Measurements from ENCODE around the gene ASCL1. TPM values are rescaled to one million over a fixed set of nuclear protein-coding genes. Genes with fewer than 3 reads are reported as not detected.
A peak's percentile ranks its signal among the peaks of the same experiment; 100 is the strongest.

Gene ASCL1
- total RNA-seq, 1 experiment from 2014 or later, result 0.07 TPM

DNA sequence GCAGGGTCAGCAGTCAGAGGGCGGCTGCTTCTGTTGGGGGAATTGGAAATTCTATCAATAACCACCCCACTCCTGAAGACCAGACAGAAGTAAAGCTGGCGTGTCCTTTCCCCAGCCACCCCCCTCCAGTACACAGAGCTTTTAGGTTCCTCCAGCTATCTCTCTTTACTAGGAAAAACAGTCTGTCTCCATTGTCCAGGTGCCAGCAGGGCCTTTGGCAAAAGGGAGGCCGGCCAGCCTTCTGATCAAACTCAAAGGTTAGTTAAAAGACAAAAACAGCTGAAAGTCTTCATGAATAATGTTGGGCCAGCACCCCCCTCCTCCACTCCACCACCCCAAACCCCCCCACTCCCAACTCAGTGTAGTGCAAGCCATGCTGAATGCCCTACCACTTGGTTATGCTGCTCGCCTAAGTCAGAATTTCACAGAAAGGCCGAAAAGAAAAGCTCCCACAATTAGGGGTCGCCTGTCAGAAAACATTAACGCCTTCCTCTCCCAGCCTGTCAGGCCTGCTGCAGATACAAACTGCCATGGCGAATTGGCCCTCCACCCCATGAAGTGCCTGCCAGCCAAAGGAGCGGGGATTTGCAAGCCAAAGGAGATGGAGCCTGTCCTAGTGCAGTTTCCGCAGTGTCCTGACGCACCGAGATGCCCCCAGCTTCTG, 8.9 kb downstream of the ASCL1 start:
- peaks cover 11% of the 10 kb centered on the region for H3K9me3 Mint-ChIP-seq
- TF ChIP-seq ZNF232 (CRISPR knock-in tag; IDR thresholded peaks at IDR 0.05), result no peak
- TF ChIP-seq, protein P1, sequence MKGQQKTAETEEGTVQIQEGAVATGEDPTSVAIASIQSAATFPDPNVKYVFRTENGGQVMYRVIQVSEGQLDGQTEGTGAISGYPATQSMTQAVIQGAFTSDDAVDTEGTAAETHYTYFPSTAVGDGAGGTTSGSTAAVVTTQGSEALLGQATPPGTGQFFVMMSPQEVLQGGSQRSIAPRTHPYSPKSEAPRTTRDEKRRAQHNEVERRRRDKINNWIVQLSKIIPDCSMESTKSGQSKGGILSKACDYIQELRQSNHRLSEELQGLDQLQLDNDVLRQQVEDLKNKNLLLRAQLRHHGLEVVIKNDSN (CRISPR knock-in tag; IDR thresholded peaks at IDR 0.05), result no peak
- TF ChIP-seq NFYB (CRISPR knock-in tag; conservative IDR thresholded peaks at IDR 0.05; ENCODE audit: low read depth), result no peak
- TF ChIP-seq USF2 (CRISPR knock-in tag; IDR thresholded peaks at IDR 0.05), result no peak
- peaks cover 86% of the 10 kb centered on the region for H3K27me3 Mint-ChIP-seq (ENCODE audit: low read depth)
- ChIA-PET POLR2A (no interaction called here), CTCF (interaction anchor here (0.9 to 3.3 kb wide), 3 partner anchors 10 to 18 kb away, joined by 3 to 20 read pairs (median 15); no protein-coding TSS in a partner anchor)
- H3K36me3 Mint-ChIP-seq, result peaks cover 12% of the 10 kb centered on the region
- peak overlapping the region; percentile 79 for H3K4me3 Mint-ChIP-seq
- DNase-seq (ENCODE audit: low spot score), result no peak
- H3K27ac Mint-ChIP-seq, result no peak overlapping the region
- no peak for ATAC-seq
- peaks cover 59% of the 10 kb centered on the region for H3K4me1 Mint-ChIP-seq

GRCh38 chr12:102970780-102971179, 13.3 kb downstream of the ASCL1 start:
- H3K4me1 Mint-ChIP-seq, result peaks cover 18% of the 10 kb centered on the region
- H3K27me3 Mint-ChIP-seq (ENCODE audit: low read depth), result peaks cover 63% of the 10 kb centered on the region
- H3K27ac Mint-ChIP-seq, result no peak overlapping the region
- DNase-seq (ENCODE audit: low spot score), result no peak
- ChIA-PET CTCF (interaction anchor here (1.5 kb wide), 1 partner anchor 20 kb away, joined by 5 read pairs; no protein-coding TSS in a partner anchor), POLR2A (no interaction called here)
- TF ChIP-seq, protein P2, sequence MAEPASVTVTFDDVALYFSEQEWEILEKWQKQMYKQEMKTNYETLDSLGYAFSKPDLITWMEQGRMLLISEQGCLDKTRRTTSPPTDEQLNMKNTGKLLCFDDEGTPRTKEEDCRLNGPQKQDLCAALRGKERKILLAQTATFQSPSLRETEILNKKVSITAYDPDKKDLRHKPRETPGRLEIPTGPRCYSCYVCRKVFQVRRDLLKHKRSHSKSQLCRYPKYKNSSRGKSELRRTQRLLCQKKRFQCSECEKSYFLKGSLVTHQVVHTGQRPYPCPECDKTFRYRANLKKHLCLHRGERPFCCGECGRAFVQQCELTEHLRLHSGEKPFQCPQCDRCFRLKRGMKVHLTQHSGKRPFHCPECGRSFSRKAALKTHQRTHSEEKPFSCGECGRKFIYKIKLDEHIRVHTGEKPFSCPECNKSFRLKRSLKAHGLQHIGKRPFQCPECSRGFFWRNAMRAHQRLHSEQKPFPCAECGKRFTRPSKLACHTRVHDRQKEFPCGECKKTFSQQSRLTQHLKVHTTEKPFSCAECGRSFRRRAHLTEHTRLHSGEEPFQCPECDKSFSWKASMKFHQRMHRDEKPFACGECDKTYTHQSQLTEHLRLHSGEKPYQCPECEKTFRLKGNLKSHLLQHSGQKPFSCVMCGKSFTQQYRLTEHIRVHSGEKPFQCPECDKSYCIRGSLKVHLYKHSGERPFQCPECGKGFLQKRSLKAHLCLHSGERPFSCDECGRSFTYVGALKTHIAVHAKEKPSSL (CRISPR knock-in tag; conservative IDR thresholded peaks at IDR 0.05), result no peak
- TF ChIP-seq MYBL2 (CRISPR knock-in tag; IDR thresholded peaks at IDR 0.05), result no peak
- no peak for TF ChIP-seq ETV6 (CRISPR knock-in tag; IDR thresholded peaks at IDR 0.05)
- no peak for TF ChIP-seq ATF3 (CRISPR knock-in tag; conservative IDR thresholded peaks at IDR 0.05)
- TF ChIP-seq ZNF423 (CRISPR knock-in tag; IDR thresholded peaks at IDR 0.05), result no peak
- TF ChIP-seq HMGA2 (CRISPR knock-in tag; IDR thresholded peaks at IDR 0.05), result no peak
- no peak for TF ChIP-seq SP1 (CRISPR knock-in tag; conservative IDR thresholded peaks at IDR 0.05)
- TF ChIP-seq MXD4 (CRISPR knock-in tag; IDR thresholded peaks at IDR 0.05; ENCODE audit: borderline replicate concordance), result no peak
- TF ChIP-seq NFYB (CRISPR knock-in tag; conservative IDR thresholded peaks at IDR 0.05; ENCODE audit: low read depth), result no peak
- TF ChIP-seq ZNF219 (CRISPR knock-in tag; IDR thresholded peaks at IDR 0.05; ENCODE audit: borderline replicate concordance), result no peak
- TF ChIP-seq ZNF396 (CRISPR knock-in tag; IDR thresholded peaks at IDR 0.05; ENCODE audit: borderline replicate concordance), result no peak
- TF ChIP-seq ZNF121 (CRISPR knock-in tag; IDR thresholded peaks at IDR 0.05), result no peak
- TF ChIP-seq ZNF532 (CRISPR knock-in tag; IDR thresholded peaks at IDR 0.05; ENCODE audit: borderline replicate concordance), result no peak
- TF ChIP-seq, protein P3, sequence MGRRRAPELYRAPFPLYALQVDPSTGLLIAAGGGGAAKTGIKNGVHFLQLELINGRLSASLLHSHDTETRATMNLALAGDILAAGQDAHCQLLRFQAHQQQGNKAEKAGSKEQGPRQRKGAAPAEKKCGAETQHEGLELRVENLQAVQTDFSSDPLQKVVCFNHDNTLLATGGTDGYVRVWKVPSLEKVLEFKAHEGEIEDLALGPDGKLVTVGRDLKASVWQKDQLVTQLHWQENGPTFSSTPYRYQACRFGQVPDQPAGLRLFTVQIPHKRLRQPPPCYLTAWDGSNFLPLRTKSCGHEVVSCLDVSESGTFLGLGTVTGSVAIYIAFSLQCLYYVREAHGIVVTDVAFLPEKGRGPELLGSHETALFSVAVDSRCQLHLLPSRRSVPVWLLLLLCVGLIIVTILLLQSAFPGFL (CRISPR knock-in tag; IDR thresholded peaks at IDR 0.05; ENCODE audit: borderline replicate concordance), result no peak
- no peak for TF ChIP-seq GABPB1 (CRISPR knock-in tag; IDR thresholded peaks at IDR 0.05)
- no peak for TF ChIP-seq FOXJ3 (CRISPR knock-in tag; IDR thresholded peaks at IDR 0.05; ENCODE audit: borderline replicate concordance)
- TF ChIP-seq, protein P1 (CRISPR knock-in tag; IDR thresholded peaks at IDR 0.05), result no peak
- no peak for TF ChIP-seq TCF7 (CRISPR knock-in tag; IDR thresholded peaks at IDR 0.05; ENCODE audit: low read depth)
- no peak for TF ChIP-seq NFE2L1 (CRISPR knock-in tag; IDR thresholded peaks at IDR 0.05)
- no peaks in the 10 kb centered on the region for H3K9me3 Mint-ChIP-seq
- peak; percentile 72 for ATAC-seq
- H3K4me3 Mint-ChIP-seq, result no peak overlapping the region
- H3K36me3 Mint-ChIP-seq, result no peaks in the 10 kb centered on the region
